ENCODE measurements around the gene GLI3.
A peak's percentile ranks its signal among the peaks of the same experiment; 100 is the strongest.

Gene GLI3

GRCh38 chr7:42181566-42181965 lies 55.4 kb downstream of the GLI3 start:
- TF ChIP-seq CTCF (IDR thresholded peaks at IDR 0.05; ENCODE audit: low read depth, low read length): no peak
- in situ Hi-C loops (cut with HindIII; ENCODE audit: low sequenced_read_pairs): no loop called here
- H3K4me3 ChIP-seq (ENCODE audit: low read depth, low read length): no peak overlapping the region
- peak; percentile 2 for DNase-seq (ENCODE audit: low read depth, low spot score)

DNA sequence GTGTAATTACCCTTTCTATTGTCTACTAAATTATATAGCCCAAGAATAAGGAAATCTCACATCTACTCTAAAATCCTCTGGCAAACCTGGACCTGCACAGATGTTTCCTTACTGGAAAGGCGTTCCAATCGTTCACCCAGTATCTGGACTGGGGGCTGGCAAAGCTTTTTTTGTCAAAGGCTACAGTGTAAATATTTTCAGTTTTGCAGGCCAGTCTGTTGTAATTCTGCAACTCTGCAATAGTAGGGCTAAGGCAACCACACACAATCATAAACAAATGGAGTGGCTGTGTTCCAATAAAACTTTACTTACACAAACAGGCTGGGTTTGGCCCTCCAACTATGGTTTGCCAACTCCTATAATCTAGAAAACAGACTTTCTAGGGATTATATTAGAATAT lies 56.2 kb downstream of the GLI3 start:
- in situ Hi-C loops (cut with HindIII; ENCODE audit: low sequenced_read_pairs): no loop called here
- DNase-seq (ENCODE audit: low read depth, low spot score): peak; percentile 3
- TF ChIP-seq CTCF (IDR thresholded peaks at IDR 0.05; ENCODE audit: low read depth, low read length): no peak
- no peak overlapping the region for H3K4me3 ChIP-seq (ENCODE audit: low read depth, low read length)

- DNase-seq (ENCODE audit: low read depth, low spot score): no peak
- in situ Hi-C loops (cut with HindIII; ENCODE audit: low sequenced_read_pairs): no loop called here
- no peak for TF ChIP-seq CTCF (IDR thresholded peaks at IDR 0.05; ENCODE audit: low read depth, low read length)
These were observed 60.3 kb downstream of the GLI3 start for GRCh38 chr7:42176724-42177101.

DNA sequence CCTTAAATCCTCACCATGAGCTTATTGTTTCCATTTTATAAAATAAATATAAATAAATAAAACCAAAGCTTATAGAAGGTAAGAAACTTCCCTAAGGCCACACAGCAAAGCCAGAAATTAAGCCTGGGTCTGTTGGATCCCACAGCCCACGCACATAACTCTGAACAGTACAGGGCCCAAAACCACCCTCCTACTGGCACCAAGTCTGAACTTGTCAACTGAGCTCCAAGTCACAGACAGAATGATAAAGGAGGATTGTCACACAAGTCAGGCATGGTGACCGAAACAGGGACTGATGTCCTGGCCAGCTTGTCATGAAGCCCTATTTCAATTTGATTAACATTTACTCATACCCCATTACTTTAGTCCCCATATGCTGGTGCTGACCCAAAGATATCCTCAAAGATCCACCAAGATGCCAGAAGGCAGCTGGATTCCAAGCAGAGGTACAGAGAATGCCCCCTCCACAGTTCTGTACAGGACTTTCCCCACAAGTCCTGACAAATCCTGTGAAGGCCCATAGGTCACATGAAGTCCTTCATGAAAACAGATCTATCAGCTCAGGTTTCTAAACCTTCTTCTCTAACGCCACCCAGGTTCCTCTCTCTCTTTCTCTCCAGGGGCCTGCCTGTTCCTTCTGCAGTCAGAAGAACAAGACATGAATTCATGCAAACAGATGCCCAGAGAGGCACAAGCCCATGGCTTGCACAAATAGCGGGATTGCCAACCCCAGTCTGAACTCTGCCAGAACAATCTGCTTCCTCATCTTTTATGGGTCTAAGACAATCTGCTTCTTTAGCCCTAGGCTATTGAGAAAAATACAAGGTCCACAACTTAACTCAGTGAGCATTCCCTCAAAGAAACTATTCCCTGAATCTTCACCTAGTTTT lies 60.9 kb downstream of the GLI3 start:
- H3K4me3 ChIP-seq (ENCODE audit: low read depth, low read length): no peak overlapping the region
- in situ Hi-C loops (cut with HindIII; ENCODE audit: low sequenced_read_pairs): no loop called here
- TF ChIP-seq CTCF (IDR thresholded peaks at IDR 0.05; ENCODE audit: low read depth, low read length): no peak
- DNase-seq (ENCODE audit: low read depth, low spot score): no peak

More at GRCh38 chr7:42176724-42177101, 60.3 kb downstream of the GLI3 start:
- H3K4me3 ChIP-seq (ENCODE audit: low read depth, low read length): no peak overlapping the region

DNA sequence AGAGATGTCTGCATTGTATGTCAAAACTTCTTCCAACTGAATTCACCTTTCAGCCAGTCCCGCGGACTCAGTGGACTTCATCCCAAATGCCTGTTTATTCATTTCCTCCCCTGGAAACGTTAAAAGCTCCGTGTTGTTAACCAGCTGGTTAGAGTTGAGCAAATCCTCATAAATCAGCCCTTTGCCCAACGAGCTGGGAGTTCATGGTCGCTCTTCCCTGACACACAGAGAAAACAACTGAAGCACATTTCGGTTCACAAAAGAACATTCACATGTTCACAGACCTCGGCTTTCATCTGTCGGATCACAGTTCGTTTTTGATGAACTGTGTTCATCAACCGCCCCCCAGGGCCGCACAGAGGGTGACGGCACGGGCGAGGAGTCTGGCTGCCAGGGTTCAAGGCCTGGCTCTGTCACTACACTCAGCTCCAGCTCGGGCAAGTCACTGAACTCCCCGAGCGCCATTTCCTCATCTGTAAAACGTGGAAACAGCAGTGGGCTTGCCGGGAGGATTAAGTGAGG lies 62.6 kb downstream of the GLI3 start:
- TF ChIP-seq CTCF (IDR thresholded peaks at IDR 0.05; ENCODE audit: low read depth, low read length): no peak
- peak; percentile 42 for DNase-seq (ENCODE audit: low read depth, low spot score)
- in situ Hi-C loops (cut with HindIII; ENCODE audit: low sequenced_read_pairs): no loop called here
- H3K4me3 ChIP-seq (ENCODE audit: low read depth, low read length): no peak overlapping the region

- TF ChIP-seq CTCF (IDR thresholded peaks at IDR 0.05; ENCODE audit: low read depth, low read length): no peak
- no peak for DNase-seq (ENCODE audit: low read depth, low spot score)
- in situ Hi-C loops (cut with HindIII; ENCODE audit: low sequenced_read_pairs): no loop called here
- no peak overlapping the region for H3K4me3 ChIP-seq (ENCODE audit: low read depth, low read length)
These were observed 66.3 kb downstream of the GLI3 start for GRCh38 chr7:42170724-42171123.

Data from astrocyte of the spinal cord (primary cell).